ENCODE data around the gene ARMC5. TPM values are rescaled to one million over a fixed set of nuclear protein-coding genes. Genes with fewer than 3 reads are reported as not detected.

Gene ARMC5
- total and polyA plus RNA-seq, 9 of the 15 experiments (the other 6 are each of a cell fraction or from before 2014, with no cell fraction given): 0.11 to 13.5 (median 2.1) TPM

- no peak for TF ChIP-seq DEAF1 (CRISPR knock-in tag; IDR thresholded peaks at IDR 0.05)
- TF ChIP-seq ZFX (CRISPR knock-in tag; IDR thresholded peaks at IDR 0.05): no peak; the same call in 1 of the 2 replicates
- no peak for TF ChIP-seq THAP7 (CRISPR knock-in tag; IDR thresholded peaks at IDR 0.05)
- TF ChIP-seq ZBED1 (IDR thresholded peaks at IDR 0.05): no peak
- TF ChIP-seq ZNF232 (CRISPR knock-in tag; IDR thresholded peaks at IDR 0.05): no peak
- TF ChIP-seq ZNF395 (CRISPR knock-in tag; IDR thresholded peaks at IDR 0.05): no peak
- TF ChIP-seq RREB1 (CRISPR knock-in tag; IDR thresholded peaks at IDR 0.05): 0 out of 2 replicates have a peak, but pooled peaks have one; percentile 14
- TF ChIP-seq MLLT1 (IDR thresholded peaks at IDR 0.05): peak in 1 of 2 experiments; percentile 76; a peak in 2 of 4 replicates
- TF ChIP-seq TAF1 (IDR thresholded peaks at IDR 0.05; ENCODE audit: control insufficient read depth, extremely low read depth, insufficient read depth, low read length, severe bottlenecking): peak; percentile 29
- TF ChIP-seq ZC3H4 (CRISPR knock-in tag; IDR thresholded peaks at IDR 0.05; ENCODE audit: borderline replicate concordance): no peak
- no peak for TF ChIP-seq ZBTB9 (CRISPR knock-in tag; IDR thresholded peaks at IDR 0.05)
- TF ChIP-seq ZNF23 (CRISPR knock-in tag; IDR thresholded peaks at IDR 0.05): no peak
- TF ChIP-seq CBX2 (IDR thresholded peaks at IDR 0.05; ENCODE audit: insufficient read depth, low read length, poor library complexity, severe bottlenecking): no peak
Measured at GRCh38 chr16:31476303-31477219, 17.3 kb downstream of the ARMC5 start (continued).
